ENCODE data around the gene IRF2BP1. TPM values are rescaled to one million over a fixed set of nuclear protein-coding genes. Genes with fewer than 3 reads are reported as not detected.
A peak's percentile ranks its signal among the peaks of the same experiment; 100 is the strongest.
"Not testable (repeated sequence)": the region's sequence is repeated elsewhere in the genome, so short reads cannot be mapped to it uniquely, and the experiment has no call there.

The IRF2BP1 gene
- polyA plus RNA-seq, 1 donor: 14.5 TPM

DNA sequence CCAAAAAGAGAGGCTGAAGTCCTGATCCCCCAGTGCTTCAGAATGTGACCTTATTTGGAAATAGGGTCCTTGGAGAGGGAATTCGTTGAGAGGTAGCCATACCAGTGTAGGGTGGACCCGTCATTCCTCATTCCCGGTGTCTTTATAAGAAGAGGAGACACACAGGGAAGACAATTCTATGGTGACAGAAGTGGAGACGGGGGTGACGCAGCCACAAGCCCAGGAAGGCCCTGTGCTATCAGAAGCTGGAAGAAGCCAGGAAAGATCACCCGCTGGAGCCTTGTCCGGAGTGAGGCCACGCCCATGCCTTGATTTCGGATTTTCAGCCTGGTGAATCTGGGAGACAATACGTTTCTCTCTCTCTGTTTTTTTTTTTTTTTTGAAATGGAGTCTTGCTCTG, 19.1 kb upstream of the IRF2BP1 start:
- no peak for DNase-seq

DNA sequence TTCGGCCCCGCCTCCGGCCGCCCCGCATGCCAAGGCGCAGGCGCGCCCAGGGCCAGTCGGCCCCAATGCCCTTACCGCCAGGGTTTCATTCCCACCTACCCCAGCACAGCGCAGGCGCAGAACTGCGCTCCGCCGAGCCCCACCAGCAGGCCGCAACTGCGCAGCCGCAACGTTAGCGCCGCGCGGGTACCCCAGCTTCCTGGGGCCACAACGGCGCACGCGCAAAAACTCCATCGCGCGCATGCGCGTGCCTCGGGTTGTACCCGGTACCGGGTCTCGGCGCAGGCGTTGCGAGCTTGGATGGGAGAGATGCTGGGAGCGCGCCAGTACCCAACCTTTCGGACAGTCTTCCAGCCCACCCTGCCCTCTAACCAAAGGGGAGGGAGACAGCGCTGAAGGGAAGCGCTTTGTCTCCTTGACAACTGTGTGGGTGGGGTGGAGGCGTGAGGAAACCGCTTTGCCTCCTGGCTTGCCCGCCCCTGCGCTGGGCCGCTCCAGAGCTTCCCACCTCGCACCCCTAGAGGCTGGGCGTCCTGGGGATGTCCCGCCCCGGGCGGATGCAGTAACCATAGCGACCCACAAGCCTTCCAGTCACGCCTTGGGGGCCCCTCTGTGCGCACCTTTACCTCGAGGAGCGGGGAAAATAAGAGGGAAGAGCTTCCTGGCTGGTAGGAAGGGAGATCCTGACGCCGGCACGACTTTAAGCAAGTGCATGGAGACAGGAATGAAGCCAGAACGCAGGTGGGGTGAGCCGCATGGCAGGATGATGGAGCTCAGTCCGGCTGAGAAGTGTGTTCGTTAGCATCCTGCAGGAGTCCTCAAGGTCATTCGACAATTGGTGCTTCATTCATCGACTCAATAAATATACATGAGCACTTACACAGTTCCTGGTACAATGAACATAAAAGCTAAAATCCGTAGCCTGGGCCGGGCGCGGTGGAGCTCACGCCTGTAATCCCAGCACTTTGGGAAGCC, 17.0 kb upstream of the IRF2BP1 start:
- peak; percentile 96 for DNase-seq

DNA sequence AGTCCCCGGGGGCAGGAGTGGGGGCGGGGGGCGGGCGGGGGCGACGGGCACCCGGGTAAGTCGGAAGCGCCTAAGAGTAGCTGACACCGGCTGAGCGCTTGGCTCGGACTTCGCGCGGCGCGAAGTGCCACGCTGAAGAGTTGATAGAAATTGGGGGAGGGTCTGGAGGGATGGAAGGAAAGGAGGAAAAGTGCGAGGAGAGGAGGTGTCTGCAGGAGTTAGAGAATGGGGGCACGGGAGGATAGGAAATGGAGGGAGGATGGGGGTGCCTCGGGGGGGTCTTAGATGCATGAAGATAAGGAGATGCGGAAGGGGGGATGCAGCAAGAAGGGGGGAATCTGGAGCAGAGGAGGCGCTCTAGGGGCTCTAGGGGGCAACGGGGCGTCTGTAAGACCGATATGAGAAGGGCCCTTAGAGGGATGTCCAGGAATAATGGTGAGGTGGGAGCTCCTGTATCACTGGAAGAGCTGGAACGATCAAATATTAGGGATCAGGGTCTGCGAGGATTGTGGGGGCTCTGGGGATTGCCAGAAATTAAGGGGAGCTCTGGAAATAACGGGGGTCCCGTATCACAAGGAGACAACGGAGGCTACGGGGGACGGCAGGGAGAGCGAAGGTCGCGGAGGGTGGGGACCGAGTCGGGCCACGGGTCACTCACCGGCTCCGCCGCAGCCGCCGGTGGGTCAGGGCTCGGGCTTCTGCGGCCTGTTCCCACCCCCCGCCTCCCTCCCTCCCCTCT, 16.1 kb upstream of the IRF2BP1 start, which contains the start of gene MYPOP:
Gene MYPOP, minus strand, starts transcription at position 702 of the 739 bp plus-strand sequence. CDS start 840 bp downstream, outside the sequence.
- DNase-seq: no peak

DNA sequence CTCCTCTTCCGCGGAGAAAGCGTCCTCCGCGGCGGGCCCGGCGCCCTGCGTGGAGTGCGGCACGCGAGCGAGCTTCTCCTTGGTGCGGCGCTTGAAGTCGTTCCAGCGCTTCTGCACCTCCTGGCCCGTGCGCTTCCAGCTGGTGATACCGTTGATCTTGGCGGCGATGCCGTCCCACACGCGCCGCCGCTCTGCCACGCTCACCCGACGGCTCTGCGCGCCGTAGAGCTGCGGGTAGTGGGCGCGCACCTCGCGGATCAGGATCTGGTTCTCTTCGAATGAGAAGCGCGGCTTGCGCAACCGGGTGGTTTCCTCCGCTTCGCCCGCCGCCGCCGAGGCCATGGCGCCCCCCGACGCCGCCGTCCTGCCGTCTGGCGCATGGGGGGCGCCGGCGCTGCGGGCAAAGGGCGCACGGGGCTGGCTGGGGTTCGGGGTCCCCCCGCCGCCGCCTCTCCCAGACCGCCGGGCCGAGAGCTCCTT, 15.5 kb upstream of the IRF2BP1 start:
- DNase-seq: no peak

DNA sequence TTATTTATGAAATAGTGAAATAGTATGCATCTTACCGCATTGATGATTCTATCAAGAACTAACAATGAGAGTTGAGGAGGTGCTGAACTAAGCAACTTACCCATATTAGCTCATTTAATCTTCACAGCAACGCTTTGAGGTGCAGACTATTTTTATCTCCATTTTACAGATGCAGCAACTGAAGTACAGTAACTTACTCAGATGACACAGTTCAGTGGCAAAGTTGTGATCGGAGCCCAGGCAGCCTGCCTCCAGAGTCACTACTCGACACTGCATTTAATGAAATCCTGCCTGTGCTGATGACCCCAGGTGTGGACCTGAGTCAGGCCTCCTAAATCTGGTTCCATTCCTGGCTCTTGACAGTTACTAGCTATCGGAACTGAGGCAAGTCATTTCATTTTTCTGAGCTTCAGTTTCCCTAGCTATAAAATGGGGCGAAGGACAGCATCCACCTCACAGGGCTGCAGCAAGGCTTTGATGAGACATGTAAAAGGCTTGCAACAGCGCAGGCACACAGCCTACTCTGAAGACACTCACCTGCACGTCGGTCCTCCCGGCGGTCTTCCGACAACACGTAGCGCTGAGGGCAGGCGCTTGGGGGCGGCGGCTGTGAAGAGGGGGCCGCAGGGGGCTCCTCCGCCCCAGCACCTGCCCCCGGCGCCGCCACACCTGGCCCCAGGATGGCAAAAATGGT, 14.9 kb upstream of the IRF2BP1 start:
- DNase-seq: no peak

DNA sequence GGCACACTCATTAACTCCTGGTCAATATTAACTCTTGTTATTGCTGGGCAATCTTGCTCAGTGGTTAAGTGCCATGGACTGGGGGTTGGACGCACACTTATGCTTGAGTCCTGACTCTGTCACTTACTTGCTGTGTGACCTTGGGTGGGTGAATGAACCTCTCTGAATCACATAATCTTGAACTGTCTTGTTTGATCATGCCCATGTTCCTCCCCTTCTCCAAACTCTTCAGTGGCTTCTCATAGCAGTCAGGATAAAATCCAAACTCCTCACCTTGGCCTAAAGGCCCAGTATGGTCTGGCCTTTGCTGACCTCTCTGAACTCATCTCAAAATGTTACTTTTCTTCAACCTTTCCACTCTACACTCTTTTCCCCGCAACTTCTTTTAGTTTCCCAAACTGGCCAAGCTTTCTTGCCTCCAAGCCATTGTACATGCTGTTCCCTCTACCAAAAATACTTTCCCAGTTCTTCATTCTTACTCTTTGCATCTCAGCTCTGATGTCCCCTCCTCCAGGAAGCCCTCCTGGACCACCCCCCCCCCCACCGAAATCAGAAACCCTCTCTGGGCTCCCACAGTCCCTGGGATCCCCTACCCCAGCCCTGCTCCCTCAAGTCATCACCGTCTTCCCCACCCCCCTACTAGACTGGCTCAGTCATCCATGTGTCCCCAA, 14.1 kb upstream of the IRF2BP1 start:
- no peak for DNase-seq

DNA sequence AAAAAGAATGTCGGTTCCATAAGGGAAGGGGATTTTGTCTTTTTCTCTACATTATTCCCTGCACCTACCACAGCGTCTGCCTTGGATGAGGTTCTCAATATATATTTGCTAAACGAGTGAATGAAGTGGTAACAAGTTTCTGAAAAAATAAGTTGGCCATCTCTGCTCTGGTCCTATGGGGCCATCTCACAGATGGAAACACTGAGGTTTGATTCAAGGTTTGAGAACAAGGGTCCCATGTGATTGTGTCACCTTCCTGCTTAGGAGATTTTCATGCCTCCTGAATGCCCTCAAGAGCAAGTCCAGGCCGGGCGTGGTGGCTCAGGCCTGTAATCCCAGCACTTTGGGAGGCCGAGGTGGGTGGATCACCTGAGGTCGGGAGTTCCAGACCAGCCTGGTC, 13.3 kb upstream of the IRF2BP1 start:
- no peak for DNase-seq

DNA sequence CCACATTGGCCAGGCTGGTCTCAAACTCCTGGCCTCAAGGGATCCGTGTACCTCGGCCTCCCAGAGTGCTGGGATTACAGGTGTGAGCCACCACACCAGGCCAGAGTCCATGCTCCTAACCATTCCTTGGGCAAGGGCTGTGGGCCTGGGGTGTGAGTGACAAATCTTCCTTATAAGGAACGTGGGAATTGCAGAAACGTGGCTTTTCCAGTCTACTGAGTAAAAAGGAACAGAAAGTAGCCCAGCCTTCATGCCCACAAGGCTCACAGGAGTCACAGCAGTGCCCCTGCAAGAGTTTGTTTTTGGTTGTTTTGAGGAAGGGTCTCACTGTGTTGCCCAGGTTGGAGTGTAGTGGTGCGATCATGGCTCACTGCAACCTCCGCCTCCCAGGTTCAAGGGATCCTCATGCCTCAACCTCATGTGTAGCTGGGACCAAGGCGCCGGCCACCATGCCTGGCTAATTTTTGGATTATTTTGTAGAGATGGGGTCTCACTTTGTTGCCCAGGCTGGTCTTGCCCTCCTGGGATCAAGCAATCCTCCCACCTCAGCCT, 11.4 kb upstream of the IRF2BP1 start:
- no peak for DNase-seq

DNA sequence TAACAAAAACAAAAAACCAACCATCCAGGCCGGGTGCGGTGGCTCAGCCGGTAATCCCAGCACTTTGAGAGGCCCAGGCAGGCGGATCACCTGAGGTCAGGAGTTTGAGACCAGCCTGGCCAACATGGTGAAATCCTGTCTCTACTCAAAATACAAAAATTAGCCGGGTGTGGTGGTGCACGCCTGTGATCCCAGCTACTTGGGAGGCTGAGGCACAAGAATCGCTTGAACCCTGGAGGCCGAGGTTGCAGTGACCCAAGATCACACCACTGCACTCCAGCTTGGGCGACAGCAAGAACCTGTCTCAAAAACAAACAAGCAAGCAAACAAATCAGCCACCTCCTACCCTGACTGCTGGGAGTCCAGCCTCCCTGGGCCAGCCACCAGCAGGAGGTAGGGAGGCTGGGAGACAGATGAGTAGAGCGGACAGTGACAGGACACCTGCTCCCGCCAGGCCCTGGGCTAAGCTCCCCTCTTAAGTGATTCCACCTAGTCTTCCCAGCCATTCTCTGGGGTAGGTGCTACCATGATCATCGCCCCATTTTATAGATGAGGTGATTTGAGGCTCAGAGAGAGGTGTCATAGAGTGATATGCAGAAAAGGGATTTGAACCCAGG, 10.2 kb upstream of the IRF2BP1 start:
- not testable (repeated sequence) for DNase-seq

DNA sequence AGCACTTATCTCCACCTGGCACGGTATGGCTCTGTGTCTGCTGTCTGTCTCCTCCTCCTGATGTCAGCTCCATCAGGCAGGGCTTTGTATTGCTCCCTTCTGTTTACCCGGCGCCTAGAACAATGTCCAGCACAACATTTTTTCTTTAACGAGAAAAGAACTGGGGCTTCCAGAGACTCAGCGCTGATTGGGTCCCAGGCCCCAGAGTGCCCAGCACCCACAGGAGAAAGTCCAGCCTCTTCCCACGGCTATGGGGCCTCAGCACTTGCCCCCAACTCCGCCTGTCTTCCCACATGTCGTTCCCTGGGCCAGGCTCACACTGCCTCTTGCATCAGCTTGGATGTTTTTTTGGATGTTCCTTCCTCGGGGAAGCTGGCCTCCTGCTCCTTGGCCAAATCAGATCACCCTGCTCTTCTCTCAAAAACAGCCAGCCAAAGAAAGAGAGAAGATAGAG, 9.6 kb upstream of the IRF2BP1 start:
- DNase-seq: no peak

DNA sequence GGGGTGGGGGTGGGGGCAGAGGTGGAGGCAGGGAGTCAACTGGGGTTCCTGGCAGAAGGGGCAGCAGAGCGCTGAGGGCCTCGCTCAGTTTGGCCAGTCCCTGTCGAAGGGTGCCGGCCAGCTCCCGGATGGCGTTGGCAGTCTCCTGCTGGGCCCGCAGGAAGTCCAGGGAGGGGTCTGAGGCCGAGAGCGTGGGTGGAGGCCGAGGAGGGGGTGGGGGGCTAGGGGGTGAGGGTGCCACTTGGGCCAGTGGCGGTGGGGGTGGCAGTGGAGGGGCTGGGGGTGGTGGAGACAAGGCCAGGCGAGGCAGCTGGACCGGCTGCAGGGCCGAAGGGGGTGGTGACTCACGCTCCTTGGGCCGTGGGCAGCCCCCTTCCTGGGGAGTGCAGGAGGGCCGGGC, 4.9 kb upstream of the IRF2BP1 start:
- DNase-seq: no peak

DNA sequence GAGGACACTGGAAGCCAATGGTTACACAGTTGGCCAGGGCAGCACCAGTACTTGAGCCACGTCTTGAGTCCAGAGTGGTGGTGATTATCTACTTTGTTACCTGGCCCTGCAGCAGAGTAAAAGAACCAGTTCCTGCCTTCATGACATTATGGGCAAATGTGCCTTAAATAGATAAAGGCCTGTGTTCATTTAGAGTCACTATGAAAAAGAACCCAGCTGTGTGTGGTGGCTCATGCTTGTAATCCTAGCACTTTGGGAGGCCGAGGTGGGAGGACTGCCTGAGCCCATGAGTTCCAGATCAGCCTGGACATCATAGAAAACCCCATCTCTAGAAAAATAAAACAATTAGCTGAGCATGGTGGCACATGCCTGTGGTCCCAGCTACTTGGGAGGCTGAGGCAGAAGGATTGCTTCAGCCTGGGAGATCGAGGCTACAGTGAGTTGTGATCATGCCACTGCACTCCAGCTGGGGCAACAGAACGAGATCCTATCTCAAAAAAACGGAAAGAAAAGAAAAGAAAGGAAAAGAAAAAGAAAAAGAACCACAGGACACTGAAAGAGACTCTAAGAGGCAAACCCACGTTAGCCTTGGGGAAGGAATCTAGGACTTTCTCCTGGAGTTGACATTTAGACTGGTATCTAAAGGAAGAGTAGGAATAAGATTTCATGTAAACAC, 3.4 kb upstream of the IRF2BP1 start:
- DNase-seq: no peak

DNA sequence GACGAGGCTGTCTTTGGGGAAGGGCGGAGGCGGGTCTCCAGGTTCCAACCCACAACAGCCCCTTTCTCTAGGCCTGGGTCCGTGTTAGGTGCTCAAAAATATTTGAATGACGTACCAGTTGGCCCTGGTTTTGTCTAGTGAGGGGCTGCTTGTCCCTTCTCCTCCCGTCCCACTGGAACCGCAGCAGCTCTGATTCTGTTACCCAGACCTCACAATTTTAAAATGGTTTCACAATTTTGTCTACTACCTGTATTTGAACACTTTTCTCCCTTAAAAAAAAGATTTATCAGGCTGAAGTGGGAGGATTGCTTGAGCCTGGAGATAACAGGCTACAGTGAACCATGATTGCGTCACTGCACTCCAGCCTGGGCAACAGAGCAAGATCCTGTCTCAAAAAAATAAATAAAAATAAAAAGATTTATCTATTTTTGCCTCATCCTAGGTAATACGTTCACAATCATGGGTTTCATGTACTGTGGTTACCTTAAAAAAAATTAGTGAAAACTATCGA, 1.3 kb upstream of the IRF2BP1 start:
- no peak for DNase-seq

DNA sequence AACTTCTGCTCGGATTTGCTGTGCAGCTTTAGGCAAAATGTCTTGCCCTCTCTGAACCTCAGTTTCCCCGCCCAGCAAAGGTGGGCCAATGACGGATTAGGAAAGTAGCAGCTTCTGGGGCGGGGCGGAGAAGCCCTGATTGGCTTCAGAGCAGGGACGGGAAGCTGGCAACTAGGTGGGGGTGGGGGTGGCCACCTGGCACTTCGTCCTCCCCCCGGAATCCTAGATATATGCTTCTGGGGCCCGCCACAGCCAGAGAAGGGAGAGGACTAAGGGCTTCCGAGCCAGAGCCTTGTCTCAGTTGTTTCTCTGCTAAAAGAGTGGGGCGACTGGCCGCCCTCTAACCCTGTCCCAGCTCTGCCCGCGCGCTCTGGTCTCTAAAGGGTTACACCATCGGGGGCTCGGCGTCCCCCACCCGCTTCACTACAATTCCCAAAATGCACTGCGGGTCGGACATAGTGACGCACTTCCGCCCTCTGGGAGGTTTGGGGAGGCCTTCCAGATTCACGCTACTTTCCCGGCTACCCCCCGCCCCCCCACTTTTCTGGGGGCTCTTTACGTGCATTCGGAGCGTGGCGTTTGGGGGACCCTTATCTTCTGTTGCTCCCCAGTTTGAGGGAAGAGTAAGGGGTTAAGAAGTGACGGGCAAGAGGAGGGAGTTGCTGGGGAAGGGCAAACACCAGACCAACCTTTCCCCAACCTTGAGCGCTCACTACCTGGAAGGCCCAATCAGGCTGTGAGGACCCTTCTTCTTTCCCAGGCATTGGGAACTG, 672 bp upstream of the IRF2BP1 start:
- DNase-seq: peak; percentile 96

DNA sequence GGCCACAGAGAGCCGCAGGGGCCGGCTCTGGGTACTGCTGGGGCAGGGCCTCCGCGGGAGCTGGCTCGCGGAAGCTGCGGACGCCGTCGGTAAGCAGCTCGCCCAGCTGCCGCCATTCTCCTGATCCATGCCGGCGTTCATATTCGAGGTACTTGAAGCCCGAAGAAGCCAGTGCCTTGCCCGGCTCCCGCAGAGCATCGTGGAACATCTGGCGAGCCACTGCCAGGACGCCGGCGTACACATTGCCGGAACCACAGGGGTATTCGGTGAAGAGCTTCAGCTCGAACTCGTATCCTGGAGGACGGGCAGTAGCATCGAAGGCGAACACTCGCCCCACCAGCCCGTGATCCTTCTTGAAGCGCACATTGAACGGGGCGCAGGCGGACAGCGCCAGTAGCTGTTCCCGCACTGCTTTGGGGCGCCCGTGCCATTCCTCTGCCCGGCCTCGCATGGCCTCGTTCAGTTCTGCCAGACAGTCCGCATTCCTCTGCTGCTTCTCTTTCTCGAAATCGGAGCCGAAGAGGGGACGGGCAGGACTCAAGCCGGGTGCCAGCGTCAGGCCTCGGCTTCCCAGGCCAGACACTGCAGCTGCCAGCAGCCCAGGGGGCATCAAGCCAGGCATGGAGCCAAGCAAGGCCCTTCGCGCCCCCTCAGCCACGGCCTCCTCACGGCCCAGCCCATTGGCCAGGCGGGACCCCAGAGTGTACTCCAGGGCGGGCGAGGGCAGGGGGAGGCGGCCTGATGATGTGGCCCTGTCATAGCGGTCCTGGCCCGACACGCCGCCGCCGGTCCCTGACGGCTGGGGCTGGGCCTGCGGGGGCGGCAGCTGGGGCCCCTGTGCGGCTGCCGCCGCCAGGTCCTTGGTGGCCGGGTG, 1.0 kb downstream of the IRF2BP1 start:
- DNase-seq: no peak

DNA sequence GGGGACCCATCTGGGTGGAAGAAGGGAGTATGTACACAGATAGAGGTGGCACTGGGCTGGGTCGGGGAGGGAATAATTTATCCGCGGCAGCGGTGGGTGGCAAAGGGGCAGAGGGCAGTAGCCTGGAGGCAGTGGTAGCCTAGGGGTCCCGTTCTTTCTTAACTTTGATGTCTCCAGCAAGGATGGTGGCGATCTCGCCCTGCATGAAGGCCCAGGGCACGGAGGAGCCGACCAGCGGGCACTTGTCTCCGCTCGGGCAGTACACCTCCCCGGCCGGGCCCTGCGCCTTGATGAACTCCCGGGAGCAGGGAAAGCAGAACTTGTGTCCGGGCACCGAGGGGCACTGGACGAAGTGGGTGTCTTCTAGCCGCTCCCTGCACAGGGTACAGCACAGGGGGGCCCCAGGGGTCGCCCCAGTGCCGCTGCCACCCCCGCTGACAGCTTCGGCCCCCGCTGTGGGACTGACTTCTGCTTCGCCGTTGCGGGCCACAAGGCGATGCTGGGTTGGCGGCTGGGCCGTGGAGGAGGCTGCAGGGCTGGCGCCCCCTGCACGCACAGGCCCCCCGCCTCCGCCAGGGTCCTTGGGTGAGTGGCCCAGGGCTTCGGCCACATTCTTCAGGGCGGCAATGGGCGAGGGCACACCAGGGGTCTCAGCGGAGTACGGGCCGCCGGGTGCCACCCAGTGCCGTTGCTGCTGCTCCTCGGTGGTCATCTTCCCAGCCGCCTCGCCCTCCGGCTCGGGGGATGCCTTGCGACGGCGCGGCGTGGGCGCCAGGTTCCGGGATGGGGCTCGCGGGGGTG, 1.9 kb downstream of the IRF2BP1 start:
- DNase-seq: no peak

DNA sequence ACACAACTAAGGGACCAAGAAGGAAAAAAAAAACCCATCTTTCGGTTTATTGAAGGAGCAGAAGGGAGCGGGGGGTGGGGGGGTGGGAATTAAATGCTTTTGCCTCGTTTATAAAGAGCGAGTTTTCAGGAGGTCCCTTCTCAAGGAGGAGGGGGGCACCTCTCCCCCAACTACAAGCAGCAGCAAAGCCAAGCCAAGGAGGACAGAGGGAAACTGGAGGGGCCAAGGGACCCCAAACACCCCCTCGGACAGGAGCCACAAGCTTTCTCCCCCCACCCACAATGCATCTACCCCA, 2.4 kb downstream of the IRF2BP1 start:
- no peak for DNase-seq

Measured in left kidney (tissue), 2 donors.